KMS-11 (cell line): ENCODE results near the gene TBC1D19.
"Not testable (repeated sequence)": the region's sequence is repeated elsewhere in the genome, so short reads cannot be mapped to it uniquely, and the experiment has no call there.

Experiments used
- H2AFZ ChIP-seq: fragments of 200-600 bp; sonication (generic); 2 replicates; pipeline ENCODE4 v1.6.1; 2016; ENCODE audit warnings: antibody characterized with exemption, mixed run types, low read depth
- H3K27ac ChIP-seq: fragments of 200-600 bp; sonication (generic); 2 replicates; pipeline ENCODE4 v1.6.1; 2016; ENCODE audit warnings: mild to moderate bottlenecking, mixed run types
- H3K27me3 ChIP-seq: fragments of 200-600 bp; sonication (generic); 2 replicates; pipeline ENCODE4 v1.6.1; 2017; ENCODE audit warnings: mild to moderate bottlenecking, low read depth, mixed run types, moderate library complexity; ENCODE audit not compliant: insufficient read depth
- H3K36me3 ChIP-seq: fragments of 200-600 bp; sonication (generic); 2 replicates; pipeline ENCODE4 v1.6.1; 2017; ENCODE audit warnings: mild to moderate bottlenecking, mixed run types; ENCODE audit not compliant: insufficient read depth
- H3K4me1 ChIP-seq: fragments of 200-600 bp; sonication (generic); 2 replicates; pipeline ENCODE4 v1.6.1; 2016; ENCODE audit warnings: mild to moderate bottlenecking, low read depth, mixed run types; ENCODE audit not compliant: poor library complexity, severe bottlenecking
- H3K4me2 ChIP-seq: fragments of 200-600 bp; sonication (generic); 2 replicates; pipeline ENCODE4 v1.7.0; 2016; ENCODE audit warnings: mild to moderate bottlenecking, mixed run types
- H3K4me3 ChIP-seq: fragments of 200-600 bp; sonication (generic); IDR thresholded peaks from 2 replicates; pipeline ENCODE4 v1.6.1; 2017; ENCODE audit warnings: low read depth, low read length, mixed read lengths; ENCODE audit not compliant: insufficient read depth
- H3K79me2 ChIP-seq: fragments of 200-600 bp; sonication (generic); 2 replicates; pipeline ENCODE4 v1.6.1; 2016; ENCODE audit warnings: low read depth, mixed run types; ENCODE audit not compliant: insufficient read depth
- H3K9ac ChIP-seq: fragments of 200-600 bp; sonication (generic); 2 replicates; pipeline ENCODE4 v1.6.1; 2016; ENCODE audit warnings: mild to moderate bottlenecking, mixed run types
- H4K20me1 ChIP-seq: fragments of 200-600 bp; sonication (generic); 2 replicates; pipeline ENCODE4 v1.6.1; 2016; ENCODE audit warnings: mild to moderate bottlenecking, mixed run types; ENCODE audit not compliant: insufficient read depth
- CTCF ChIP-seq: fragments of 200-600 bp; sonication (generic); conservative IDR thresholded peaks from 2 replicates; pipeline ENCODE4 v1.6.1; 2017; ENCODE audit warnings: low read depth, mild to moderate bottlenecking, antibody characterized with exemption, low read length, moderate library complexity, mixed read lengths

The TBC1D19 gene

GRCh38 chr4:26622913-26623312 lies 39.0 kb downstream of the TBC1D19 start:
- no peaks in the 10 kb centered on the region for H3K36me3 ChIP-seq
- H3K27ac ChIP-seq: no peak overlapping the region
- H3K27me3 ChIP-seq: no peaks in the 10 kb centered on the region
- no peak overlapping the region for H3K4me2 ChIP-seq
- H2AFZ ChIP-seq: no peak overlapping the region
- H3K9ac ChIP-seq: no peak overlapping the region
- no peaks in the 10 kb centered on the region for H3K79me2 ChIP-seq
- no peaks in the 10 kb centered on the region for H3K4me1 ChIP-seq
- TF ChIP-seq CTCF: no peak
- no peak overlapping the region for H3K4me3 ChIP-seq
- no peaks in the 10 kb centered on the region for H4K20me1 ChIP-seq

- not testable (repeated sequence) for H3K4me3 ChIP-seq, H3K27me3 ChIP-seq, H3K27ac ChIP-seq, H3K4me1 ChIP-seq, H3K9ac ChIP-seq, H4K20me1 ChIP-seq, H3K36me3 ChIP-seq, H3K79me2 ChIP-seq, H3K4me2 ChIP-seq, H2AFZ ChIP-seq
These were observed 42.8 kb downstream of the TBC1D19 start for GRCh38 chr4:26626658-26627057.

DNA sequence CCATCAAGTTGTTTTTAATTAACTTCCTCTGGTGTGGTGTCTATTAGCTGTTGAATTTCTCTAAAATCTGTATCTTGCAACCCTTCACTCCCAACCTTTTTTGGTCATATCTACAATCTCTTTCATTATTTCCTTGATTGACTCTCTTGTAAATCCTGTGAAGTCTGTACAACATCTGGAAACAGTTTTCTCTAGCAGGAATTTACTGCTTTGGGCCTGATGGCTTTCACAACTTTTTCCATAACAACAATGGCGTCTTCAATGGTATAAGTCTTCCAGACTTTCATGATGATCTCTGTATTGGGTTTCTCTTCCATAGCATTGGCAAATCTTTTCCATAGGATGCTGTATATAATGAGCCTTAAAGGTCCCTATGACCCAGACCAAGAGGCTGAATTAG lies 49.0 kb downstream of the TBC1D19 start:
- TF ChIP-seq CTCF: no peak
- Histone ChIP-seq H3K79me2 (no peaks in the 10 kb centered on the region), H3K27me3 (no peaks in the 10 kb centered on the region), H3K9ac (no peak overlapping the region), H3K36me3 (no peaks in the 10 kb centered on the region), H3K4me2 (no peak overlapping the region), H4K20me1 (no peaks in the 10 kb centered on the region), H3K4me3 (no peak overlapping the region), H2AFZ (no peak overlapping the region), H3K27ac (no peak overlapping the region), H3K4me1 (no peaks in the 10 kb centered on the region)

DNA sequence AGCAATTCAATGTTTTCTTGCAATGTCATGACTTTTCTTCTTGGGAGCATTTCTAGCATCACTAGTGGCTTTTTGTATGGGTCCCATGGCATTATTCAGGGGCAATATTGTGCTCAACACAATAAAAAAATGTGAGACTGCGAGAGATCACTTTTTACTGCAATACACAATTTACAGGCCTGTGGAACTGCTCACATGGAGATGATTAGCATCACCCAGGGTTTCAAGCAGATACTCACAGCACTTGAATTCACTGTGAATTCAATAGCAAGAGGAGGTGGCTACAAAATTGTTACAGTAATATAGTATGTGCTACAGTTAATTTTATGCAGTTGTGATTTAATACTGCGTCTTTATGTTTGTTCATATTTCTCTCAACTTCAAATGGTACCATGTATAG lies 50.4 kb downstream of the TBC1D19 start:
- no peak overlapping the region for H3K27ac ChIP-seq
- no peak for TF ChIP-seq CTCF
- no peaks in the 10 kb centered on the region for H3K36me3 ChIP-seq

DNA sequence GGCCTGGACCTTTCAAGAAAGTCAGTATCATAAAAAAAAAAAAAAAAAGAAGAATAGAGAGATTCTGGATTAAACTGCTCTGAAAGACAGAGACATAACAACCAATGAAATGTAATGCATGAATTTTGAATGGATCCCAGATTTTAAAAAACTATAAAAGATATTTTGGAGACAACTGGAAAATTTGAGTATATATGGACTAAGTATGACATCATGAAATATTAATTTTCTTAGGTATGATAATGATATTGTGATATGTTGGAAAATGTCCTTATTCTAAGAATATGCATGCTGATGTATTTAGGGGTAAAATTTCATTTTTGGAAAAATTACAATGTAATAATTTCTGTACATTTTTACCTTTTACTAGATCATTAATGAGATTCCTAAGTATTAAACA lies 52.6 kb downstream of the TBC1D19 start:
- no peak overlapping the region for H3K4me3 ChIP-seq
- H3K27ac ChIP-seq: no peak overlapping the region

More for the DNA sequence above, 50.4 kb downstream of the TBC1D19 start:
- Histone ChIP-seq H2AFZ (no peak overlapping the region), H4K20me1 (no peaks in the 10 kb centered on the region), H3K4me3 (no peak overlapping the region), H3K9ac (no peak overlapping the region), H3K4me2 (no peak overlapping the region), H3K79me2 (no peaks in the 10 kb centered on the region), H3K27me3 (no peaks in the 10 kb centered on the region), H3K4me1 (no peaks in the 10 kb centered on the region)

GRCh38 chr4:26640639-26641038 lies 56.8 kb downstream of the TBC1D19 start:
- H3K4me3 ChIP-seq, H3K27me3 ChIP-seq, H3K4me2 ChIP-seq, H4K20me1 ChIP-seq, H3K79me2 ChIP-seq, H3K9ac ChIP-seq, H3K4me1 ChIP-seq, H3K36me3 ChIP-seq, H3K27ac ChIP-seq, H2AFZ ChIP-seq: not testable (repeated sequence)

More for the DNA sequence above, 52.6 kb downstream of the TBC1D19 start:
- H3K4me2 ChIP-seq: no peak overlapping the region
- no peak for TF ChIP-seq CTCF
- H3K27me3 ChIP-seq: no peaks in the 10 kb centered on the region
- no peaks in the 10 kb centered on the region for H3K36me3 ChIP-seq
- H3K9ac ChIP-seq: no peak overlapping the region
- no peaks in the 10 kb centered on the region for H3K4me1 ChIP-seq
- no peaks in the 10 kb centered on the region for H4K20me1 ChIP-seq
- H3K79me2 ChIP-seq: no peaks in the 10 kb centered on the region
- no peak overlapping the region for H2AFZ ChIP-seq
